OCI-LY3 (cell line): Measurements from ENCODE around the gene BHLHE23.

Experiments
- CTCF ChIP-seq: fragments of 200-600, 300-600 bp; sonication (generic); IDR thresholded peaks from 2 replicates; pipeline ENCODE4 v1.5.1; 2014; ENCODE audit warnings: antibody characterized with exemption, low read length, low read depth
- EZH2phosphoT487 ChIP-seq: fragments of 200-600 bp; shearing (Covaris generic); IDR thresholded peaks from 2 replicates; pipeline ENCODE4 v1.6.1; 2018; ENCODE audit warnings: antibody characterized with exemption, mixed run types, low read depth

DNA sequence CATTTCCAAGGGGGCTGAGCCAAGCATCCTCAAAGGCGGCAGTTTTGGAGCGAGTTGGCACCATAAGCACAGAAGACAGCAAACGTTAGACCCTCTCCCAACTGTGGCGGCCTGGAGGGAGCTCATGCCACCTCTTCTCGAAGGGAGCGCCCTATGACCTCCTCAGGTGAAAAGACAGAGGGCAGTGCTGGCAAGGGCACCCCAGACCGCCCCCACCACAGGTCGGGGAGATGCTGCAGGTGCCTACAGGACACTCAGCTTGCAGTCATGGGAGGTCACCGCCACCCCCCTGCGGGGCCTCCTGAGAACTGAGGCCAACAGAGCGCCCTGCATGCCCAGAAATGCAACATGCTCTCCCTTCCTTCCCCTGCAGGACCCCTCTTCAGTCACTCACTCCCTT, 45.1 kb upstream of the BHLHE23 start:
- TF ChIP-seq CTCF (no peak), EZH2phosphoT487 (no peak)
